ENCODE results near the gene PCOLCE2. TPM values are rescaled to one million over a fixed set of nuclear protein-coding genes. Genes with fewer than 3 reads are reported as not detected.

Gene PCOLCE2
- total and polyA plus RNA-seq, 10 of the 15 experiments (the other 5 are each of a cell fraction or from before 2014, with no cell fraction given) = 0.11 to 7.6 (median 0.40) TPM

DNA sequence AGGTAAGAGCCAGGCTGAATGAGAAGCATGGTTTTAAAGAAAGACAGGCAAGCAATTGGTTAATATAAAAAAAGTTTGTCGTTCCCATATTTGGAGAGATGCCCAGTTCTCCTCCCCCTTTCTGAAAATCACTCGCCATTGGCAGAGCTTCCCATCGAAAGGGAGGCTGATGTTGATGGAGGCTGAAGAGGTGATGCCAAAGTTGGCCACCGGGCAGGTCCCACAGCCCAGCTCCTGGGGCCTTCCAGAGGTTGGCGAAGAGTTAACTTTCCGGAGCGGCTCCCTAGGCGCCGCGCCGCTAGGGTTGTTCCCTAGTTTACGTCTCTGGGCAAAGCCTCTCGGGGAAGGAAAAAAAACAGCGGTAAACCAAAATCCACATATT is 793 bp downstream of the PCOLCE2 start (continued):
- TF ChIP-seq, protein P1, sequence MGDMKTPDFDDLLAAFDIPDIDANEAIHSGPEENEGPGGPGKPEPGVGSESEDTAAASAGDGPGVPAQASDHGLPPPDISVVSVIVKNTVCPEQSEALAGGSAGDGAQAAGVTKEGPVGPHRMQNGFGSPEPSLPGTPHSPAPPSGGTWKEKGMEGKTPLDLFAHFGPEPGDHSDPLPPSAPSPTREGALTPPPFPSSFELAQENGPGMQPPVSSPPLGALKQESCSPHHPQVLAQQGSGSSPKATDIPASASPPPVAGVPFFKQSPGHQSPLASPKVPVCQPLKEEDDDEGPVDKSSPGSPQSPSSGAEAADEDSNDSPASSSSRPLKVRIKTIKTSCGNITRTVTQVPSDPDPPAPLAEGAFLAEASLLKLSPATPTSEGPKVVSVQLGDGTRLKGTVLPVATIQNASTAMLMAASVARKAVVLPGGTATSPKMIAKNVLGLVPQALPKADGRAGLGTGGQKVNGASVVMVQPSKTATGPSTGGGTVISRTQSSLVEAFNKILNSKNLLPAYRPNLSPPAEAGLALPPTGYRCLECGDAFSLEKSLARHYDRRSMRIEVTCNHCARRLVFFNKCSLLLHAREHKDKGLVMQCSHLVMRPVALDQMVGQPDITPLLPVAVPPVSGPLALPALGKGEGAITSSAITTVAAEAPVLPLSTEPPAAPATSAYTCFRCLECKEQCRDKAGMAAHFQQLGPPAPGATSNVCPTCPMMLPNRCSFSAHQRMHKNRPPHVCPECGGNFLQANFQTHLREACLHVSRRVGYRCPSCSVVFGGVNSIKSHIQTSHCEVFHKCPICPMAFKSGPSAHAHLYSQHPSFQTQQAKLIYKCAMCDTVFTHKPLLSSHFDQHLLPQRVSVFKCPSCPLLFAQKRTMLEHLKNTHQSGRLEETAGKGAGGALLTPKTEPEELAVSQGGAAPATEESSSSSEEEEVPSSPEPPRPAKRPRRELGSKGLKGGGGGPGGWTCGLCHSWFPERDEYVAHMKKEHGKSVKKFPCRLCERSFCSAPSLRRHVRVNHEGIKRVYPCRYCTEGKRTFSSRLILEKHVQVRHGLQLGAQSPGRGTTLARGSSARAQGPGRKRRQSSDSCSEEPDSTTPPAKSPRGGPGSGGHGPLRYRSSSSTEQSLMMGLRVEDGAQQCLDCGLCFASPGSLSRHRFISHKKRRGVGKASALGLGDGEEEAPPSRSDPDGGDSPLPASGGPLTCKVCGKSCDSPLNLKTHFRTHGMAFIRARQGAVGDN (IDR thresholded peaks at IDR 0.05) = no peak
- TF ChIP-seq NR2C2 (IDR thresholded peaks at IDR 0.05; ENCODE audit: borderline replicate concordance, control insufficient read depth, insufficient read length, low read depth) (no peak), SIN3A (IDR thresholded peaks at IDR 0.05; ENCODE audit: low read depth, low read length) (no peak)
- TF ChIP-seq, protein P2, sequence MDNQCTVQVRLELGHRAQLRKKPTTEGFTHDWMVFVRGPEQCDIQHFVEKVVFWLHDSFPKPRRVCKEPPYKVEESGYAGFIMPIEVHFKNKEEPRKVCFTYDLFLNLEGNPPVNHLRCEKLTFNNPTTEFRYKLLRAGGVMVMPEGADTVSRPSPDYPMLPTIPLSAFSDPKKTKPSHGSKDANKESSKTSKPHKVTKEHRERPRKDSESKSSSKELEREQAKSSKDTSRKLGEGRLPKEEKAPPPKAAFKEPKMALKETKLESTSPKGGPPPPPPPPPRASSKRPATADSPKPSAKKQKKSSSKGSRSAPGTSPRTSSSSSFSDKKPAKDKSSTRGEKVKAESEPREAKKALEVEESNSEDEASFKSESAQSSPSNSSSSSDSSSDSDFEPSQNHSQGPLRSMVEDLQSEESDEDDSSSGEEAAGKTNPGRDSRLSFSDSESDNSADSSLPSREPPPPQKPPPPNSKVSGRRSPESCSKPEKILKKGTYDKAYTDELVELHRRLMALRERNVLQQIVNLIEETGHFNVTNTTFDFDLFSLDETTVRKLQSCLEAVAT (IDR thresholded peaks at IDR 0.05) = no peak
- TF ChIP-seq, protein P3, sequence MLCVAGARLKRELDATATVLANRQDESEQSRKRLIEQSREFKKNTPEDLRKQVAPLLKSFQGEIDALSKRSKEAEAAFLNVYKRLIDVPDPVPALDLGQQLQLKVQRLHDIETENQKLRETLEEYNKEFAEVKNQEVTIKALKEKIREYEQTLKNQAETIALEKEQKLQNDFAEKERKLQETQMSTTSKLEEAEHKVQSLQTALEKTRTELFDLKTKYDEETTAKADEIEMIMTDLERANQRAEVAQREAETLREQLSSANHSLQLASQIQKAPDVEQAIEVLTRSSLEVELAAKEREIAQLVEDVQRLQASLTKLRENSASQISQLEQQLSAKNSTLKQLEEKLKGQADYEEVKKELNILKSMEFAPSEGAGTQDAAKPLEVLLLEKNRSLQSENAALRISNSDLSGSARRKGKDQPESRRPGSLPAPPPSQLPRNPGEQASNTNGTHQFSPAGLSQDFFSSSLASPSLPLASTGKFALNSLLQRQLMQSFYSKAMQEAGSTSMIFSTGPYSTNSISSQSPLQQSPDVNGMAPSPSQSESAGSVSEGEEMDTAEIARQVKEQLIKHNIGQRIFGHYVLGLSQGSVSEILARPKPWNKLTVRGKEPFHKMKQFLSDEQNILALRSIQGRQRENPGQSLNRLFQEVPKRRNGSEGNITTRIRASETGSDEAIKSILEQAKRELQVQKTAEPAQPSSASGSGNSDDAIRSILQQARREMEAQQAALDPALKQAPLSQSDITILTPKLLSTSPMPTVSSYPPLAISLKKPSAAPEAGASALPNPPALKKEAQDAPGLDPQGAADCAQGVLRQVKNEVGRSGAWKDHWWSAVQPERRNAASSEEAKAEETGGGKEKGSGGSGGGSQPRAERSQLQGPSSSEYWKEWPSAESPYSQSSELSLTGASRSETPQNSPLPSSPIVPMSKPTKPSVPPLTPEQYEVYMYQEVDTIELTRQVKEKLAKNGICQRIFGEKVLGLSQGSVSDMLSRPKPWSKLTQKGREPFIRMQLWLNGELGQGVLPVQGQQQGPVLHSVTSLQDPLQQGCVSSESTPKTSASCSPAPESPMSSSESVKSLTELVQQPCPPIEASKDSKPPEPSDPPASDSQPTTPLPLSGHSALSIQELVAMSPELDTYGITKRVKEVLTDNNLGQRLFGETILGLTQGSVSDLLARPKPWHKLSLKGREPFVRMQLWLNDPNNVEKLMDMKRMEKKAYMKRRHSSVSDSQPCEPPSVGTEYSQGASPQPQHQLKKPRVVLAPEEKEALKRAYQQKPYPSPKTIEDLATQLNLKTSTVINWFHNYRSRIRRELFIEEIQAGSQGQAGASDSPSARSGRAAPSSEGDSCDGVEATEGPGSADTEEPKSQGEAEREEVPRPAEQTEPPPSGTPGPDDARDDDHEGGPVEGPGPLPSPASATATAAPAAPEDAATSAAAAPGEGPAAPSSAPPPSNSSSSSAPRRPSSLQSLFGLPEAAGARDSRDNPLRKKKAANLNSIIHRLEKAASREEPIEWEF (IDR thresholded peaks at IDR 0.05; ENCODE audit: insufficient replicate concordance, low read depth, low read length) = no peak

Measured in GM12878 (cell line).